Measurements from ENCODE around the gene CGB7.
"Not testable (repeated sequence)": the region's sequence is repeated elsewhere in the genome, so short reads cannot be mapped to it uniquely, and the experiment has no call there.

Gene CGB7

DNA sequence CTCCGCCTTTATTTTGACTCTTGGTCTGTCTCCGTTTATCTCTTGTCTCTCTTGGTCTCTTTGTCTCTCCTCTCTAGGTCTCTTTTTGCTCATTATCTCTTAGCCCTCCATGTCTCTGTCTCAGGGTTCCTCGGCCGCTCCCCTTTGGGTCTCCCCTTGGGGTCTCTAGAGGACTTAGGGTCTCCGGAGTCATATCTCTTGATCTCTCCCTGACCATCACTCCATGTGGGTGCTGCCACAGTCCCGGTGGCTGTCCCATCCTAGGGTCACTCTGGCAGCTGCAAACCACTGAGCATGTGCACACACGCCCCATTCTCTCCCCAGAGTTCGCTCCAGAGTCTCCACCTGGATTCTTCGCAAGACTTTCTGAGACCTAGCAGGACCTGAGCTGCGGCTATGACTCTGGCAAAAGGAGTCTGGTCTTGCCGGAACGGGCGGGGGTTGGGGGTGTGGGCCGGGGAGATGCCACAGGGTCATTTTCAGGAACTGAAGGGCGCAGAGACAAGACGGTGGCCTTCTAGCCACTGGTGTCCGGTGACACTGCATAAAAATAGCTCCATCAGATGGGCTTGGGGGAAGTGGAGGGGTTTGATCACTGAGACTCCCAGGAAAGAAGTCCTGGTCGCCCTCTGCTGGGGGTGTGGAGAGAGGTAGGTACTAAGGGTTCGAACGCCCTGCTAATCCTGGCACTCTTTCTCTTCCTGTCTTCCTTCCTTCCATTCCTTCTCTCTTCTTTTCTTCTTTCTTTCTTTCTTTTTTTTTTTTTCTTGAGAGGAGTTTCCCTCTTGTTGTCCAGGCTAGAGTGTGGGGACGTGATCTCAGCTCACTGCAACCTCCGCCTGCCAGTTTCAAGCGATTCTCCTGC, 16.2 kb upstream of the CGB7 start:
- peak; percentile 29 for DNase-seq

DNA sequence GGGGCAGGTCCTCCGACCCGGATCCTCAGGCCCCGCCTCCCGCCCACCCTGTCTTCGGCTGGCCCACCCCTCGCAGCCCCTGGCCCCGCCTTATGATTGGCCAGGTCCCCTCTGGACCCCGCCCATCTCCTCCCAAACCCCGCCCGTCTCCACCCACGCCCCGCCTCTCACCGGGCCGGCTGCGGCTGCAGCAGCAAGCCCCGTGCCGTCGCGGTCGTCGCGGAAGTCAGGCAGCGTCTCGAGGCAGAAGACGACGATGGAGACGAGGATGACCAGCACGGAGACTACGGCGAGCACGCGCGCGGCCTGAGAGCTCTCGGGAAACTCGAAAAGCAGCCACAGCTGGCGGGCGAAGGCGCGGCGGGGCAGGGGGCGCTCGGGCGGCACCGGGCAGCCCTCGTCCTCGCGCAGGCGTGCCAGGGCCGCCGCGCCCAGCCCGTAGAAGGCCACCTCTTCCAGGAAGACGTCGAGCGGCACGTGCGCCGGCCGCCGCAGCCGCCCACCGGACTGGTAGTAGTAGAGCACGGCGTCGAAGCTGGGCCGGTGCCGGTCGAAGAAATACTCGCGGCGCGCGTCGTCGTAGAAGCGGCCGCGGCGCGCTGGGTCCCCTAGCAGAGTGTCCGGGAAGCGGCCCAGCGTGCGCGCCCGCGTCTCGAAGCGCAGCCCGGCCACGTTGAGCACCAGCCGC, 14.5 kb upstream of the CGB7 start:
- no peak for DNase-seq

DNA sequence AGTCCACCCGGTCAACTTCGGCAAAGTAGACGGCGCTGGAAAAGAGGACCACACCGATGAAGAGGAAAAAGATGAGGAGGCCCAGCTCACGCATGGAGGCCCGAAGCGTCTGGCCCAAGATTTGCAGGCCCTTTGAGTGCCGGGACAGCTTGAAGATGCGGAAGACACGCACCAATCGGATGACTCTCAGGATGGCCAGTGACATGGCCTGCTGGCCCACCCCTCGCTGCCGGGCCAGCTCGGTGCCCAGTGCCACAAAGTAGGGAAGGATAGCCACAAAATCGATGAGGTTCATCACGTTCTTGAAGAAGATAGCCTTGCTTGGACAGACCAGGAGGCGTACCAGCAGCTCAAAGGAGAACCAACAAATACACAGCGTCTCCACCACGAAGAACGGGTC, 12.9 kb upstream of the CGB7 start:
- no peak for DNase-seq

DNA sequence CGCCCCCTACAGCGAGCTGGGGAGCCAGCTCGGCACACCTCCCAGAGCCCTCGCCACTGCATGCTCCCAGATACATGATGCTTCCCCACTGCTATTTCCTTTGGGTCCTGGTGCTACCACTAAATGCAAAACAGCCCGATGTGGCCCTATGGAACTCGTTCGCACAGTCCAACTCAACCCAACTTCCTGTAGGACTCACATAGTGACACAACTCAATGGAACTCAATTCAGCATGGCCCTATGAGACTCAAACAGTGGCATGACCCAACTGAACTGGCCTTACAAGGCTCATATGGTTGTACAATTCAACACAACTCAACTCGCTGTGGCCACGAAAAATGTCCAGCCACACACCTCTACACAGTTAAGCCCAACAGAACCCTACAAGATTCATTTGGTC, 11.5 kb upstream of the CGB7 start:
- DNase-seq: no peak

DNA sequence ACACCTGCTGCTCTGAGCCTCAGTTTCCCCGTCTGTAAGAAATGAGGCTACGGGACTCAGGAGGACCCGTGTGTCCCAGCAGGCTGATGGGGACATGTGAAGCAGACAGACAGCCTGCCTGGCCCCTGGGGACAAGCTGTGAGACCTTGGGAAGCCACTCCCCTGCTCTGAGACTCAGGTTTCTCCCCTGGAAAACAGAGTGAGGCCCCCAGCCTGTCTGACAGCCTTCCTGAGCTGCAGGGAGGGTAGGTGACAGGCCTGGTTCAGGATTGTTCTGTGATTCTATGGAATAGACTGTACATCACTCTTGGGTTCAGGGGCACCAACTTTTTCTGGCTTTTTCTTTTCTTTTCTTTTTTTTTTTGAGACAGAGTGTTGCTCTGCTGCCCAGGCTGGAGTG, 10.0 kb upstream of the CGB7 start:
- no peak for DNase-seq

DNA sequence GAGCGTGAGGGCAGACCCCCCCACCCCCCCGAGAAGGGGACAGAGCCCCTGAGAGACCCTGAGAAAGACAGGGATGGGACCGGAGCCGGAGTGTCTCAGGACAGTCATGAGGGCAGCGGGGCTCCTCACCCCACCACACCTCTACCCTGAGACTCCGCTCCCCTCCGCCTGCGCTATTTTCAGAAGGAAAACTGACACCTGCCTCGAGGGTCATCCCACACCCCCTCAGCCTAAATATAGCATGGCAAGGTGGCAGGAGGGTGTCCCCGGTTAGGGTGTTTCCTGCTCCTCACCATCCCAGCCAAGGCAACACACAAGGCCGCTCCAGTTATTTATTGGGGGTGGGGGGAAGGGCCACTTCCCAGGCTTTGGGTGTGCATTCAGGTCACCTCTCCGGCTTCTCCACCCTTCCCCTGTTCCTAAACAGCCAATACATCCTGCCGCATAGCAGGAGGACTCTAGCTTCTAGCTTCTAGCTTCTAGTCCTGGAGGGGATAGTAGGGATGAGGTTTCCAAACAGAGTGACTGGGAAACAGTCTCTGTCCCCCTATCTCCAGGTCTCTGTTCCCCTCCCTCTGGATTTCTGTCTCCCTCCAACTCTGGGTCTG, 8.5 kb upstream of the CGB7 start:
- DNase-seq: no peak

DNA sequence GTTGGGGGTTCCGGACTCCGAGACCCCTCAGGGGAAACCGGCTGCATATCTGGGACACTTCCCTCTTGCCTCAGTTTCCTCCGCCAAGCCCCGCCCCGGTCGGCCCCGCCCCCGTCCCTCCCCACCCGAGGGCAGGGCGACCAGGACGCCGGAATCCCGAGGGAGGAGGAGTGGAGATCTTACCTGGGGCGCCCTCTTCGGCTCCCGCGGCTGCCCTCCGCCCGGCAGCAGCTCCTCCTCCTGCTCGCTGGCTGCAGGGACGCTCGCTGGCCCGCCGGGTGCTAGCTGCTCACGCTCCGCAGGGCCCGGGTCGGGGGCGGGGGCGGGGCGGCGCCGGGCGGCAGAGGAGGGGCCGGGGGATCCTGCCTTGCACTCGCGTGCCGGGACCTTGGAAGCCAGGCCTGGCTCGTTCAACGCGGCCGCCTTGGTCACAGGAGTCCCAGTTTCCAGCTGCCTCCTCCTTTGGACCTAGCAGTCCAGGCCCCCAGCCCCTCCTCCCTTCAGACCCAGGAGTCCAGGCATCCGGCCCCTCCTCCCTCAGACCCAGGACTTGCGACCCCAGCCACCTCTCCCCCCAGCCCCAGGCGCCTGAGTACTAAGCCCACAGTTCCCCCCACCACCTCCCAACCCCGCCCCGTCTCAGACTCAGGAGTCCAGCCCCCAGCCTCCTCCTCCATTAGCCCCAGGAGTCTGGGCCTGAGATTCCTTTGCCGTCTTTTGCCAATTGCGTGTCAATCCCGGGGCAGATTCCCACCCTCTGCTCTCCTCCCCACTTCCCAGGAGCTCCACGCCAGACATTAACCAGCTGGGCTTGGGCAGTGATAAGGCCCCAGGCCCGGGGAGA, 7.4 kb upstream of the CGB7 start, which contains the start of gene NTF4:
TSS of gene NTF4 (minus strand) at position 51 of the 844 bp plus-strand sequence. CDS start 2,821 bp downstream, outside the sequence.
- DNase-seq: no peak

DNA sequence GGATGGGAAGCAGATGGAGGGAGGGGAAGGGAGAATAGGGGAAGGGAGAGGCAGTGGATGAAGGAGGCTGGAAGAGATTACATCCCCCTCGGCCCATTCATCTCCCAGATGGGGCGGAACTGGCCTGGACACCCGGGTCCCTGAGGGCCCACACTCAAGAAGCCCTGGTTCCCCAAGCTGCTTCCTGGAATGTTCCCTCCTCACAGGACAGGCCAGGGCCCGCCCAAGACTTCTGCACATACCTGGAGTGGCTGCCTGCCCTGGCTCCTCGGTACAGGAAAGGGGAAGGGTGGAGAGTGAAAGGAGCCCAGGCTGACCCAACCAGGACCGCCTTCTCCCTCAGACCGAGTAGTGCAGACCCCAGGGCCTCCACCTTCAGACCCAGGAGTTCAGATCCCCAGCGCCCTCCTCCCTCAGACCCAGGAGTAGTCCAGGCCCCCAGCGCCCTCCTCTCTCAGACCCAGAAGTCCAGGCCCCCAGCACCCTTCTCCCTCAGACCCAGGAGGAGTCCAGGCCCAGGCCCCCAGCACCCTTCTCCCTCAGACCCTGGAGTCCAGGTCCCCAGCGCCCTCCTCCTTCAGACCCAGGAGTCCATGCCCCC, 6.6 kb upstream of the CGB7 start:
- DNase-seq: no peak

DNA sequence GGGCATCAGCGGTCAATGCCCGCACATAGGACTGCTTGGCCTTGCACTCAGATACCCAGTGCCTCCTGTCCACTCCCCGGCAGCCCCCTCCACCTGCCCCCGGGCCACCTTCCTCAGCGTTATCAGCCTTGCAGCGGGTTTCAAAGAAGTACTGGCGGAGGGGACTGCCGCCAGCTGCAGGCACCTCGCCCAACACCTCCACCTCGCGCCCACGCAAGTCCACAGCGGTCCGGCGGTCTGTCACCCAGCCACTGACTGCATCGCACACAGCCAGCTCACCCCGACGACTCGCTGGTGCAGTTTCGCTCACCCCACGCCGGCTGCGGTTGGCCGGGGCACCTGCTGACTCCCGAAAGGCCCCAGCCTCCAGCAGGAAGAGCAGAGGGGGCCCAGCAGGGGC, 3.9 kb upstream of the CGB7 start:
- DNase-seq: no peak

DNA sequence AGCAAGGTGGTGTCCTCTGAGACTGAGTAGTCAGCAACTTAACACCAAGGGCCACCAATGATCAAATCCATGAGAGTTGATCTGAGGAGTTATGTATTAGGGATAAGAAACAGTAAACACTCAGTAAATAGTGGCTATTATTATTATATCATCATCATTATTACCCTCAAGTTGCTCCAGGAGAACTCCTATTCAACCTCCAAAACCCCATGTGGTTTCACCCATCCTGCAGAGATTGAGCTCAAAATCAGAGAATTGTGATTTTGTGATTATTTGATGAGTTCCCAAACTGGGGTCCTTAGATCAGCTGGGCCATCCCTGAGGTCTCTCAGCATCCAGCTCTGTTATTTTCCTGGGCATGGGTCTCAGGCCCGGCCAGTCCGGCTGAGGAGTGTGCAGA, 3.5 kb upstream of the CGB7 start:
- no peak for DNase-seq

DNA sequence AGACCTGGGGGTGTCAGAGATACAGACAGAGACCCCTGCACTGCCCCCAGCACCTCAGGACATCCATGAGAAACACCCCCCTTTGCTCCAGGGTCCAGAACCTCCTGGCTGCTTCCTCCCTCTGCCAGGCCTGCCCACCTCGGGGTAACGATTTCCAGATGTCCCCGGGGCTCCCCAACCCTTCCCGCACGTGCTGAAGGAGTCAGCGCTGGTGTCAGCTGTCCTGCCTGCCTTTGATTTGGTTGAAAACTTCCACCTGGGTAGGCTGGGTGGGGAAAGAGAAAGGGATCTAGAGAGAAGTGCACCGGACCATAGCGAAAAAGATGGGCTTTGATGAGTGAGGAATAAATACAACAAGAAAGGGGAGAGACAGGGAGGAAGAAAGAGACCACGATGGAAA, 1.5 kb upstream of the CGB7 start:
- DNase-seq: no peak

DNA sequence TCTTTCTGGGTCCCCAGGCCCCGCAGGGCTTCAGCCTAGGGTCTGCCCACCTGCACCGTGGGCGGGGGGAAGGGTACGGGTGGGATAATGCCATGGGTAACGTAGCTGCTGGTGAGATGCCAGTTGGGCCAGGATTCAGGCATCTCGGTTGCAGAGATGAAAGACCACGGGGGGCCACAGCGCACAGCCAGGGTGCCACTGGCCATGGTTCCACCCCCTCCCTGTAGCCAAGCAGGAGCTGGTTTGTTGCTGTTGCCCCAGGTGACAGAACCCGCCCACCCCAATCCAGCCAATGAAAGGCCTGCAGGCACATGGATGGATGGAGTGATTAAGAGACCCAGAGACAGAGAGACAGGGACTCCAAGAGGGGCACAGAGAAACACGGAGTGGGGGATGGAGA, 1.0 kb upstream of the CGB7 start:
- DNase-seq: no peak

DNA sequence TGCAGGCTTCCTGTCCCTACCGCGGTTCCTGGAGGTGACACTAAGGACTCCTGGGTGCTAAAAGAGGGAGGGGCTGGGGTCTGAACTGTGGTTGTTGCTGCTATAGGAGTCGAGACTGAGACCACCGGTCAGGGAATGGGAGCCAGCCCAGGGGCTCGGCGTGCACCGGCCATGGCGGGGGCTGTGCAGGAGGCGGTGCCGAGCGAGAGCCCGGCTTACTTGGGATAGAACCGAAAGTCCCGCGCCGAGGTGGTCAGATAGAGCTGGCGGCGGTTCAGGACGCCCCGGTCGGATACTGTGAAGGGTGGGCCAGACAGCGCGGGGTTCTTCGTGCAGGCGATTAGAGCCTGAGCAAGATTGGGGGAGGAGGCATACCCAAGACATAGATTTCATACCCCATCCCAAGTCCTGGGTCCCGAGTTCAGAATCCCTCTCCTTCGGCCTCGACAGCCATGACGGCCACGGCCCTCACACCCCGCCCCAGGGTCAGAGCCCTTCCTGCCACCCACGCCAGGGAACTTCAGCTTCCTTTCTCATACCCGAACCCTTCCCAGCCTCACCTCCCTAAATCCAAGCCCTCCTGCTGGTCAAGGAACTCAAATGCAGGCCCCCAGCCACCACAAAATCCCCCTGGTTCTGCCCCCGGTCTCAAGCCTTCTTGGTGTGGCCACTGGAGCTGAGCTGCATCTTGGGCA, 500 bp downstream of the CGB7 start:
- DNase-seq: not testable (repeated sequence)

DNA sequence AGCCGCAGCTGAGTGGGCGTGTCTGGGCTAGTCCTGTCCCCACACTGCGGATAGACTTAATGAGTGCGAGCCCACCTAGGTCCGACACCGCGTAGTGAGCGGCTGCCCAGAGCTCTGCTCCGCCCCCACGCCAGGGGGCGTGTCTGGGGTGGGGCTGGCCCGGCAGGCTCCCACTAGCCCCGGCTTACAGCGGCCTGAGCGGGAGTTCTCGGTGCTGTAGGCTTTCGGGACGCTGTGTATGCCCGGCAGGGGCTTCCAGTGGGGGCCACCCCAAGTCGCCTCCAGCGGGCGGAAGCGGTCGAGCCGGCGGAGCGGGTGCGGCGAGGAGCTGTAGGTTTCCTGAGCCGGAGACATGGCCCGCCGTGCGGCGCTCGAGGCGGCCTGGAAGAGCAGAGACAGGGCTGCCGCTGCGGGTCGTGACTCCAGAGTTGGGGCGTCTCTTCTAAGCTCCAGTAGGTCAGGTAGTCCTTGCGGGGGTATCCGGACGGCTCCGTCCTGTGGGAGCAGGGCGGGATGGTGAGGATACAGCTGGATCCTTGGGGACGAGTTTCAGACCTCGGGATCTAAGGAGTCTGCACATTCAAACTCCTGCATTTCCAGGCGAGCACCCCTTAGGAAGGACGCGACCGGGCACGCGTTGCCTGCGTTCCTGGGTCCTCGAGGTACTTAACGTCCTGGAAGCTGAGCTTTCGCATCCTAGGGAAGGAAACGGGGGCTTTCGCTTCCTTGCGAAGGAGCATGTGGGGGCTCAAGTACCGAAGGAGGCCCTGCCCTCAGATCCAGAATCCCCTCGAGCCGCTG, 1.2 kb downstream of the CGB7 start:
- DNase-seq: peak; percentile 44

DNA sequence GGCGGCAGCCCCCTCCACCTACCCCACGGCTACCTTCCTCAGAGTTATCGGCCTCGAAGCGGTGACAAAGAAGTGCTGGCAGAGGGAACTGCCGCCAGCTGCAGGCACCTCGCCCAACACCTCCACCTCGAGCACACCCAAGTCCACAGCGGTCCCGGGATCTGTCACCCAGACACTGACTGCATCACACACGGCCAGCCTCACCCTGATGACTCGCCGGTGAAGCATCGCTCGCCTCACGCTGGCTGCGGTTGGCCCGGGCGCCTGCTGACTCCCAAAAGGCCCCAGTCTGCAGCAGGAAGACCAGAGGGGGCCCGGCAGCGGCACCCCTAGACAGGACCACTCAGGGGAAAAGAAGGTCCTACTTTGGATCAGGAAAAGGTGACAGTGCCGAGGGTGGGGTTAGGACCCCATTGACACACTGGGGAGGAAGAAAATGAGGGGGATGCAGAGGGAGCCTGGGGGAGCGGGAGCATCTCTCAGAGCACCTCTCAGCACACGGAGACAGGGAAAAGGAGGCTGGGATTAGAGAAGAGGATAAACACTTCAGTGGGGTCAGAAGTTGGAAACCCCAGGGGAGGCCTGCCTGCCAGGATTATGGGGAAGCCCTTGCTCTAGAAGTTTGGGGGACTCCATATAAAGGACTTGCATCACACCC, 7.0 kb downstream of the CGB7 start:
- not testable (repeated sequence) for DNase-seq

DNA sequence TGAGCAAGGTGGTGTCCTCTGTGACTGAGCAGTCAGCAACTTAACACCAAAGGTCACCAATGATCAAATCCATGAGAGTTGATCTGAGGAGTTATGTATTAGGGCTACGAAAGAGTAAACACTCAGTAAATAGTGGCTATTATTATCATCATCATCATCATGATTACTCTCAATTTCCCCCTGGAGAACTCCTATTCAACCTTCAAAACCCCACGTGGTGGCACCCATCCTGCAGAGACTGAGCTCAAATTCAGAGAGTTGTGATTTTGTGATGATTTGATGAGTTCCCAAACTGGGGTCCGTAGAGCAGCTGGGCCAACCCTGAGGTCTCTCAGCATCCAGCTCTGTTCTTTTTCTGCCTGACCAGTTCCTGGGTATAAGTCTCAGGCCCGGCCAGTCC, 7.7 kb downstream of the CGB7 start:
- not testable (repeated sequence) for DNase-seq

DNA sequence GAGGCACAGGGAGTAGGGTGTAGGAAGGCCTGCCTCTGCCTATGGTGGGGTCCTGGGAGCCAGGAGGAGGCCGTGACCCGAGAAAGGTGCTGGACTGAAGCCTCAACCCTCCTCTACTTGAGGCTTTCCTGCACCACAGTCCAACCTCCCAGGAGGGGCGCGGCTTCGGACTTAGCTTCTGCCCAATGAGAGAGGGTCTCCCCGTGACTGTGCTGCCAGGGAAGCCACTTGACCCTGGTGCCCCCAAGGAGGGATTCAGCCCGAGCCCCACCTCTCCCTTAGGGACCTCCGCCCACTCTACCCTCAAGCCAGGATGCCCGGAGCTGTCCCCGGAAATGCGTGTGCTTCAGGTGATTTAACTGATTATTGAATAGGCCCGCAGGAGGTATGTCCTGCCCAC, 8.5 kb downstream of the CGB7 start, which contains the start of gene CGB8:
TSS of gene CGB8 (minus strand) at position 101 of the 400 bp plus-strand sequence. CDS start 372 bp downstream, outside the sequence.
- DNase-seq: not testable (repeated sequence)

DNA sequence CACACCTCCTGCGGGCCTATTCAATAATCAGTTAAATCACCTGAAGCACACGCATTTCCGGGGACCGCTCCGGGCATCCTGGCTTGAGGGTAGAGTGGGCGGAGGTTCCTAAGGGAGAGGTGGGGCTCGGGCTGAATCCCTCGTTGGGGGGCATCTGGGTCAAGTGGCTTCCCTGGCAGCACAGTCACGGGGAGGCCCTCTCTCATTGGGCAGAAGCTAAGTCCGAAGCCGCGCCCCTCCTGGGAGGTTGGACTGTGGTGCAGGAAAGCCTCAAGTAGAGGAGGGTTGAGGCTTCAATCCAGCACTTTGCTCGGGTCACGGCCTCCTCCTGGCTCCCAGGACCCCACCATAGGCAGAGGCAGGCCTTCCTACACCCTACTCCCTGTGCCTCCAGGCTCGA, 14.0 kb downstream of the CGB7 start, which contains the start of gene CGB5:
TSS of gene CGB5 (plus strand) at position 301 of the 400 bp plus-strand sequence. CDS start 362 bp downstream, outside the sequence.
- not testable (repeated sequence) for DNase-seq

DNA sequence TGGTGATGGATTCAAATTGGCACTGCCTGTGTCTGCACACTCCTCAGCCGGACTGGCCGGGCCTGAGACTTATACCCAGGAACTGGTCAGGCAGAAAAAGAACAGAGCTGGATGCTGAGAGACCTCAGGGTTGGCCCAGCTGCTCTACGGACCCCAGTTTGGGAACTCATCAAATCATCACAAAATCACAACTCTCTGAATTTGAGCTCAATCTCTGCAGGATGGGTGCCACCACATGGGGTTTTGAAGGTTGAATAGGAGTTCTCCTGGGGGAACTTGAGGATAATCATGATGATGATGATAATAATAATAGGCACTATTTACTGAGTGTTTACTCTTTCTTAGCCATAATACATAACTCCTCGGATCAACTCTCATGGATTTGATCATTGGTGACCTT, 14.9 kb downstream of the CGB7 start:
- not testable (repeated sequence) for DNase-seq

DNA sequence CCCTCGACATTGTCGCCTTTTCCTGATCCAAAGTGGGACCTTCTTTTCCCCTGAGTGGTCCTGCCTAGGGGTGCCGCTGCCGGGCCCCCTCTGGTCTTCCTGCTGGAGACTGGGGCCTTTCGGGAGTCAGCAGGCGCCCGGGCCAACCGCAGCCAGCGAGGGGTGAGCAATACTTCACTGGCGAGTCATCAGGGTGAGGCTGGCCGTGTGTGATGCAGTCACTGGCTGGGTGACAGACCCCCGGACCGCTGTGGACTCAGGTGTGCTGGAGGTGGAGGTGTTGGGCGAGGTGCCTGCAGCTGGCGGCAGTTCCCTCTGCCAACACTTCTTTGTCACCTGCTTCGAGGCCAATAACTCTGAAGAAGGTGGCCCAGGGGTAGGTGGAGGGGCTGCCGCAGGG, 15.4 kb downstream of the CGB7 start:
- no peak for DNase-seq
